Activated B cell treated with CpG ODN at 0.5 μM for 24 hours (primary cell): Measurements from ENCODE around the gene R3HDM2. TPM values are rescaled to one million over a fixed set of nuclear protein-coding genes. Genes with fewer than 3 reads are reported as not detected.

Experiments used
- ATAC-seq: fragments of 200-7000 bp; cut with Tn5 transposase; one replicate; pipeline ENCODE4 v1.10.0; 2021; ENCODE audit warnings: low read depth, mild to moderate bottlenecking, moderate library complexity
- CTCF ChIA-PET: fragments of 350-600 bp; sonication (Branson Sonifier 250); formaldehyde crosslinking; loops from one replicate; lab custom pipeline; 2021; ENCODE audit warnings: antibody characterized with exemption; lab: Charles Lee
- POLR2A ChIA-PET: fragments of 350-600 bp; sonication (Branson Sonifier 250); formaldehyde crosslinking; loops from one replicate; lab custom pipeline; 2021; ENCODE audit warnings: antibody characterized with exemption; lab: Charles Lee
- DNase-seq: peaks from one replicate; pipeline ENCODE4 v3.0.0; 2022
- H3K27ac Mint-ChIP-seq: one replicate; pipeline ENCODE4 v1.8.0; 2020; ENCODE audit warnings: mixed read lengths
- H3K27me3 Mint-ChIP-seq: one replicate; pipeline ENCODE4 v1.8.0; 2021; ENCODE audit warnings: mixed read lengths
- H3K36me3 Mint-ChIP-seq: one replicate; pipeline ENCODE4 v1.8.0; 2021; ENCODE audit warnings: low read depth, mixed read lengths
- H3K4me1 Mint-ChIP-seq: one replicate; pipeline ENCODE4 v1.8.0; 2021; ENCODE audit warnings: mixed read lengths
- H3K4me3 Mint-ChIP-seq: one replicate; pipeline ENCODE4 v1.8.0; 2020; ENCODE audit warnings: mild to moderate bottlenecking, mixed read lengths
- H3K9me3 Mint-ChIP-seq: one replicate; pipeline ENCODE4 v1.8.0; 2020; ENCODE audit warnings: mixed read lengths
- CTCF ChIP-seq: fragments of 200-600 bp; IDR thresholded peaks from one replicate; pipeline ENCODE4 v1.8.0; 2022; ENCODE audit warnings: antibody characterized with exemption, mild to moderate bottlenecking
- intact Hi-C: fragments of 100-400 bp; cut with micrococcal nuclease; formaldehyde crosslinking; loops from one replicate; pipeline ENCODE4 v1.15.1; 2024
- total RNA-seq: library from RNA; stranded (reverse); gene quantifications from 2 replicates; pipeline ENCODE4 v1.2.3, GENCODE V29; 2022

The R3HDM2 gene
- total RNA-seq, 1 donor from 2014 or later, result 75.6 TPM

GRCh38 chr12:57332646-57333312, 98.1 kb downstream of the R3HDM2 start:
- ChIA-PET CTCF (no interaction called here), POLR2A (interaction anchor here (0.5 to 0.7 kb wide), 2 partner anchors 181 to 227 kb away, joined by 3 to 4 read pairs; no protein-coding TSS in a partner anchor)
- intact Hi-C loops, result no loop called here
- Mint-ChIP-seq H3K27me3 (no peaks in the 10 kb centered on the region), H3K9me3 (no peaks in the 10 kb centered on the region), H3K4me3 (no peak overlapping the region), H3K36me3 (peaks cover 26% of the 10 kb centered on the region), H3K4me1 (peaks cover 7% of the 10 kb centered on the region), H3K27ac (no peak overlapping the region)
- TF ChIP-seq CTCF, result no peak
- no peak for ATAC-seq
- no peak for DNase-seq

DNA sequence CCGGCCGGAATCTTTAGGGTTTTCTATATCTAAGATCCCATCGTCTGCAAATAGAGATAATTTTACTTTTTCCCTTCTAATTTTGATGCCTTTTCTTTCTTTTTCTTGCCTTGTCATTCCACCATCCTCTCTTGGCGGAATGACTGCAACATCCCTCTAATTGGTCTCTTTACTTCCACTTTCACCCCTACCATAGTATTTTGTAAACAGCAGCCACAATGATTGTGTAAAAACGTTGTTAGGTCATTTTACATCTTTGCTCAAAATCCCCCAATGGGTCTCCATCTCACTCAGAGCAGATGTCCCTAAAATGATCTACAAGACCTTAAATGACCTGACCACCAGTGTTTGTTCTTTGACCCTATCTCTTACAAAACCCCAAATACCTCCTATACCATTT, 99.9 kb downstream of the R3HDM2 start:
- intact Hi-C loops, result no loop called here
- H3K4me3 Mint-ChIP-seq, result no peak overlapping the region
- H3K27me3 Mint-ChIP-seq, result no peaks in the 10 kb centered on the region
- DNase-seq (no peak), ATAC-seq (no peak)
- no peak overlapping the region for H3K27ac Mint-ChIP-seq
- H3K36me3 Mint-ChIP-seq, result peaks cover 31% of the 10 kb centered on the region
- no peak for TF ChIP-seq CTCF
- H3K9me3 Mint-ChIP-seq, result no peaks in the 10 kb centered on the region
- CTCF ChIA-PET, result no interaction called here
- H3K4me1 Mint-ChIP-seq, result peaks cover 7% of the 10 kb centered on the region
- POLR2A ChIA-PET, result no interaction called here

DNA sequence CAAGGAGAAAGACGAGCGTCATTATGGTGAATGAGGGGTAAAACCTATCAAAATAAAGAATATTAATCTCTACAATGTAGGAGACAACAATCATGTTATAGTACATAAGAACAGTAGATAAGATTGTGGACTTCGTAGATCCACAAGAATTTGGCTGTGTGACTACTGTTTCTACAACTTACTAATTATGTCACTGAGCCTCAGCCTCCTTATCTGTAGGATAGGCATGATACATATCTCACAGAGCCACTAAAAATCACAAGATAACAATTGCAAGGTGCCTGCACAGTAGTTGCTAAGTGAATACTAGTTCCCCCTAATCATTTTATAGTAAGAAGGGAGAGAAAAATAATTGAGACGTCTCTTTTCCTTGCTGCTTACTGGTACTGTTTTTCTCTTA, 101.6 kb downstream of the R3HDM2 start:
- intact Hi-C loops, result loop anchor here (10.0 kb wide), 1 partner anchor 66 kb away; no protein-coding TSS in a partner anchor
- TF ChIP-seq CTCF, result no peak
- ChIA-PET CTCF (no interaction called here), POLR2A (no interaction called here)
- ATAC-seq, result no peak
- Mint-ChIP-seq H3K4me1 (peaks cover 10% of the 10 kb centered on the region), H3K9me3 (no peaks in the 10 kb centered on the region), H3K4me3 (no peak overlapping the region), H3K27ac (no peak overlapping the region), H3K36me3 (peaks cover 34% of the 10 kb centered on the region), H3K27me3 (no peaks in the 10 kb centered on the region)
- no peak for DNase-seq

DNA sequence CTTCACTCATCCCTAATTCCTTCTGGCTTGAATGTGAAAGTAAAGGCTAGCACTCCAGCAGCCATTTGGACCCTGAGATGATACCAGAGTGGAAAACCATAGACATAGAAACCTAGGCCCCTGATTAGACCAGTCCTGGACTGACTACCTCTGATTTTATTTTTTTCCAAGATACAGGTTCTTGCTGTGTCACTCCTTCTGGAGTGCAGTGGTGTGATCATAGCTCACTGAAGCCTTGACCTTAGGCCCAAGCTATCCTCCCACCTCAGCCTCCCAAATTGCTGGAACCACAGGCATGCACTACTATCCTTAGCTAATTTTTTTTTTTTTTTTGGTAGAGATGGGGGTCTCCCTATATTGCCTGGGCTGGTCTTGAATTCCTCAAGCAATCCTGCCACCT, 105.4 kb downstream of the R3HDM2 start:
- DNase-seq (no peak), ATAC-seq (no peak)
- ChIA-PET CTCF (no interaction called here), POLR2A (interaction anchor here (0.6 kb wide), 1 partner anchor 37 kb away, joined by 4 read pairs; no protein-coding TSS in a partner anchor)
- Mint-ChIP-seq H3K9me3 (no peaks in the 10 kb centered on the region), H3K27me3 (no peaks in the 10 kb centered on the region), H3K27ac (no peak overlapping the region), H3K4me3 (no peak overlapping the region), H3K4me1 (peaks cover 4% of the 10 kb centered on the region), H3K36me3 (peaks cover 32% of the 10 kb centered on the region)
- intact Hi-C loops, result loop anchor here (10.0 kb wide), 1 partner anchor 69 kb away; no protein-coding TSS in a partner anchor
- no peak for TF ChIP-seq CTCF

- H3K4me3 Mint-ChIP-seq, result no peak overlapping the region
- CTCF ChIA-PET, result no interaction called here
- ATAC-seq, result no peak
- H3K27ac Mint-ChIP-seq, result no peak overlapping the region
- no peaks in the 10 kb centered on the region for H3K27me3 Mint-ChIP-seq
- DNase-seq, result no peak
- POLR2A ChIA-PET, result no interaction called here
- intact Hi-C loops, result loop anchor here (10.0 kb wide), 1 partner anchor 71 kb away; no protein-coding TSS in a partner anchor
- no peak for TF ChIP-seq CTCF
- H3K9me3 Mint-ChIP-seq, result no peaks in the 10 kb centered on the region
- peaks cover 4% of the 10 kb centered on the region for H3K4me1 Mint-ChIP-seq
- peaks cover 30% of the 10 kb centered on the region for H3K36me3 Mint-ChIP-seq
These were observed 107.4 kb downstream of the R3HDM2 start for GRCh38 chr12:57323416-57323815.
